GM19467 (cell line): ENCODE results near the gene FNDC3B.

ENCODE experiments used
- ATAC-seq: cut with Tn5 transposase; IDR thresholded peaks from one replicate; pipeline ENCODE4 v1.9.1; 2021; ENCODE audit warnings: mild to moderate bottlenecking, moderate library complexity; ENCODE audit not compliant: unreplicated experiment

The FNDC3B gene

DNA sequence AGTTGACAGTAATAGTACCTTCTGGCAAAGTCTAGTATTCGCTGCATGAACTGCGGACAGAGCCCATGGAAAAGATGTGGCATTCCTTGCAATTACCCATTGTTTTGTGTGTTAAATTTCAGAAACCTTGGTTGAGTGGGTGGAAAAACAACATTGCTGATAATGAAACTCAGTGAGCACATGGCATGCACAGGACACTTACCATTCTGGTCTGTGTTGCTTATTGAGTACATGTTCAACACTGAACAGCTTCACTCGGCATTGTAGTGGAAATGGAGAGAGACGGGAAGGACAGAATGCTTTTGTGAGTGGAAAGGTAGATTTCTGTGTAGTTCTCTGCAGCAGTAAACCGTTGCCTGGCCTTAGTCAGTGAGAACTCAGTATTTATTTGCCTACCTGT, 165.3 kb downstream of the FNDC3B start:
- no peak for ATAC-seq

DNA sequence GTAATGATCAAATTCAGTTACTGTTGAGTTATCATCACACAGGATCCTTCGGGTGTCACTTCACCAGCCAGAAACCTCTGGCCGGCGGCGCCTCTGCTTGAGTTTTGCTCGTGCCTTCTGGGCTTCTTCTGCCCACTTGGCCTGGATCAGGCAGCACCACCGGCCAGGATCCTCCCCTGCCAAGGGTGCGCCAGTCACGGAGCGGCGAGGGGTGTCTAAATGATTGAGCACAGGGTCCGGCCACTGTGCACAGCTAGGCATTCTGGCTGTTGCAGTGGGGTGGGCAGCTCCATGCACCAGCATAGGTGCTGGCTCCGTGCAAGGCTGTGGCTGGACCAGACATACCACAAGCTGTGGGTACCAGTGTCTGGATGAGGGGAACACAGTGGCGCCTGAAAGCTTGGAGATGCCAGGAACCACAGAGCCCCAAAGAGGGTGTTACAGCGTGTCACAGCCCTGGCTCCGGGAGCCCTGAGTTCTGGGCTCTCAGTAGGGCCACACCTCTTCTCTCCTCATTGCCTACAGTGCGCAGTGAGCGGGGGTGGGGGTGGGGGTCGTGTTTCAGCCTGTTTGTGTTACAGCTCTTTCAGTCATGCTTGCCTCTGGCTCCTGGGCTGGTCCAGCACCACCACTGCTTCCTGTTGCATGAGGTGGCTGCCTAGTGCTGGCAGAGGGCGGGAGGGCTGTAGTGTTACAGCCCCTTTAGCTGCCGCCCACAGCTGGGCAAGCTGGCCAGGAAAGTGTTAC, 169.4 kb downstream of the FNDC3B start:
- ATAC-seq = no peak

DNA sequence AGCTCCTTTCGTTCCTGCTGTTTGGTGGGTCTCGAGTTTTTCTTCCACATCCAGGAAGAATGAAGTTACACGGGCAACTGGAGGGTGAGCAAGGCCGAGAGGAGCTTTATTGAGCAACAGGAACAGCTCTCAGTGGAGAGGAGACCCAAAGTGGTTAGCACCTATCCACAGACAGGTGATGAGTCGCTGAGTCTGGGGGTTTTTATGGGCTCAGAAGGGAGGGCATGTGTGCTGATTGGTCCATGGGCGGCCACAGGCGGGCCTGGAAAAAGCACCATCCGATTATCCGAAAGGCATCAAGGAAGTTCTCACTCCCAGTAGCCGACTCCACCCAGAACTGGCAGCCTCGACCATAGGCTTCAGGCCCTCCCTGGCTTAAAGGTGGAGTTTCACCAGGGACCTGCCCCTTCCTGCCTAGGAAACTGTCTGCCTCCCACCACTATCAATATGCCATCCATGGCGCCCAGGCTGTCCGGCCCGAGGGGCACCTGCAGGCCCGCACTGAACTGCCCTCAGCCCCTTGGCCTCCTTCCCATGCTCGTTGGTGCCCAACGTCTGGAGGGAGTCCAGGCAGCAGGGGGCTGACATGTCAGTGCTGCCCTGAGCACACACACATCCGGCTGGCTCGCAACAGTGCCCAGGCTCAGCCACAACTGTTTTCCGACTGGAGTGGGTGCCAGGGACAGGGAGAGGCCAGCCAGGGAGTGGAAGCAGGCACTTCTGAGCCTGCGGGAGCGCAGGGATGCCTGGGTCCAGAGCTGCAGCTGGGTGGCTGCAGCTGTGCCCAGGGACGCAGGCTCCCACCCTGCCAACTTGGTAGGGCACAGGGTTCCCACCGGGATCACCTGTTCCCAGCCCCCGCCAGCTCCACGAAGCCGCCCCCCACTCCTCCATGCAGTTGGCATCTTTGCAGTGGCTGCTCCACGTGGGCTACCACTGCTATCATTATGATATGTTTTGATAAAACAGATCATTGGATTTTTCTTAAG, 170.2 kb downstream of the FNDC3B start:
- ATAC-seq = no peak

DNA sequence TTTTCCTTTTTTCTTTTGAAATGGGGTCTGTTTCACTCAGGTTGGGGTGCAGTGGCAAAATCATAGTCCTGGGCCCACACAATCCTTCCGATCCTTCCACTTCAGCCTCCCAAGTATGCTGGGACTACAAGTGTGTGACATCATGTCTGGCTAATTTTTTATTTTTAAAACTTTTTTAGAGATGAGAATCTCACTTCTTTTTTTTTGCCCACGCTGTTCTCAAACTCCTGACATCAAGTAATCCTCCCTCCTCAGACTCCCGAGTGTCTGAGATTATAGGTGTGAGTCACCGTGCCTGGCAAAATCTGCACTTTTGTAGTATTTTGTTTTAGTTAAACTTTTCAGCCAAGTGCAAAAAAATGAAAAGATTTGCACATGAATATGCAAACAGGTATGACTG, 171.0 kb downstream of the FNDC3B start:
- no peak for ATAC-seq

DNA sequence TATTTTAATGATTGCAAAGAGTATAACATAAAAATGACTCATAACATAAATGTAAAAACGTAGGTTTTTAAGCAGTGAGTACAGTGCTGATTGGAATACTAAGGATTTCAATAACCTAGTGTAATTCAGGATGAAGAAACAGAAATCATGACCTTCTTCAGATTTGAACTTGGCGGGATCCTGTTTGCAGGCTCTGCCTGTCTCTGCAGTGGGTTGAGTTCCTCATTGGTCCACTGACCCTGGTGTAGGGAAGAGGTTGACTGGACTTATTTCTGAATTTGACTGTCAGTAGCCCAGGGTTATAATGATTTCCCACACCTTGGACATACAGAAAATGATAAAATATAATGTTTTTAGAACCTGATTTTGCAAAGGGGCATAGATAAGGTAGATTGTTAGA, 171.7 kb downstream of the FNDC3B start:
- ATAC-seq = no peak

DNA sequence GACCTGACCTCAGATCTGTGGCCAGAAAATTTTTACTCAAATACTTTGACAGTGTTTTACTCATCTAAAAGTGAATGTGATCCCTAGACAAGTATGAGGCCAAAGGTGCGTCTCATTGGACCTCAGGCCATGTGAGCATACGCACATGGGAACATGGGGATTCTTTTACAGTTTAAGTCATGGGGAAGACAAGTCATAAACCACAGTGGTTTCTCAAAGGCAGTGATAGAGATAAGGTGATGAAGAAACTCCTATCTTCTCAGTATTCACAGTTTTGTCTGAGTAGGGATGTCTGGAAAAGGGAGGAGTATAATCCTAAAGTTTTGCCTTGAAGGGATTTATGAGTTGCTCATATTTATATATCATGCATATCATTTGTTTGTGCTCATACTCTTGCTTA, 173.8 kb downstream of the FNDC3B start:
- ATAC-seq = no peak

DNA sequence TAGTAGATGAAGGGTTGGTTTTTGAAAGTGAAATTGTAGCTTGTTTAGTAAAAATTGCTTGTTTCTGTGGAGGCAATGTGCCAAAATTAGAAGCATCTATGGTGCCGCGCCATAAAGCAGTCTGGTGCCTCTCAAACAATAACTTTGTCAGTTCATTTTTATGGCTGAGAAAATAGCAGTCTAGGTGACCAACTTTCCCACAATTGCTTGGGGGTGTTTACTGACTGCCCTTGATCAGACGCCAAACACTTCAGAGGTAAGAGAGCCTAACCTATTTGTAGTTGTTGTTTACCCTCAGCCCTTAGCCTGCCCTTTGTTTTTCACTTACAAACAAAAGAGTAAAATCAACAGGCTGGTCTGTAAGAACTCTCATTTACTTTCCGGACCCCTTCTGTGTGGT, 174.5 kb downstream of the FNDC3B start:
- ATAC-seq = no peak

DNA sequence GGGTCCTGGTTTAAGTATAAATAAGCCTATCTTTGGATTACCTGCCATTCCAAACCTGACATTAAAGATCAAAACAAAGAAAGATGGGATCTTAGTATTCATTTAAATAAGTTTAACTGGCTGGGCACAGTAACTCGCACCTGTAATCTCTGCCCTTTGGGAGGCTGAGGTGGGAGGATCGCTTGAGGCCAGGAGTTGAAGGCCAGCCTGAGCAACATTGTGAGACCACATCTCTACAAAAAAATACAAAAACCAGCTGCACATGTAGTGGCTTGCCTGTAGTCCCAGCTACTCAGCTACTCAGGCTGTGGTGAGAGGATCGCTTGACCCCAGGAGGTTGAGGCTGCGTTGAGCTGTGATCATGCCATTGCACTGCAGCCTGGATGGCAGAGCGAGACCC, 176.9 kb downstream of the FNDC3B start:
- no peak for ATAC-seq

DNA sequence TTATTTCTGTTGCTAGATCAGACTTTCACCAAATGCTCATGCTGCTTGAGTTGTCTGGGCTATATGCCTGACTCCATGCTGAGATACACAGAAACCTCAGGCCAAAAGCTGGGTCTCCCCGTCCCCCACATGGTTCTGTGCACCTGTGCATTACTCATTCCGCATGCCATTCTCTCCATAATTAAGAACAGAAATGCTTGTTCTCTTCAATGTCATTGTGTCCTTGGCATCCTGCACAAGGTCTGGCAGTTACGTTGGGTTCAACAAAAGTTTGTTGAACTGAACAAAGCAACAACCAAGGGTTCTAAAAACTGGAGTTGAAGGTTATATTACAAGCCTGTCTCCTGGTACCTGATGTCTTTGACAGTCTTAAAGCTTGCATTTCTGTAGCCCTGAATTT, 177.5 kb downstream of the FNDC3B start:
- ATAC-seq = no peak

DNA sequence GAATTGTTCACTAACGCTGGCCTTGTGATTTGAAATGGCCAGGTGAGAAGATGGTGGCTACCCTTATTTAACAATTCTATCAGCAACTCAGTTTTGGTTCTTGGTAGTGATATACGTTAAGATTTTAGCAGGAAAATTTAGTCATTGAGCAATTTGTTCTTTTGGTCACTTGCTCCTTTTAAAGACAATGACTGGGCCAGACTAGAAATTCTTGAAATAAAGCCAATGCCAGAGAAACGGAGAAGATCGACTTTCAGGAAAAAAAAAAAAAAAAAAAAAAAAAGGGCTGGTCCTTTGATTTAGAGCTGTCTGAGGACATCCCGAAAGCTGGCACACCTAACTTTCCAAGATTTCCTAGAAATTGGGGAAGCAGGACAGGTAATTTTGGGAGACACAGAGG, 178.5 kb downstream of the FNDC3B start:
- no peak for ATAC-seq

DNA sequence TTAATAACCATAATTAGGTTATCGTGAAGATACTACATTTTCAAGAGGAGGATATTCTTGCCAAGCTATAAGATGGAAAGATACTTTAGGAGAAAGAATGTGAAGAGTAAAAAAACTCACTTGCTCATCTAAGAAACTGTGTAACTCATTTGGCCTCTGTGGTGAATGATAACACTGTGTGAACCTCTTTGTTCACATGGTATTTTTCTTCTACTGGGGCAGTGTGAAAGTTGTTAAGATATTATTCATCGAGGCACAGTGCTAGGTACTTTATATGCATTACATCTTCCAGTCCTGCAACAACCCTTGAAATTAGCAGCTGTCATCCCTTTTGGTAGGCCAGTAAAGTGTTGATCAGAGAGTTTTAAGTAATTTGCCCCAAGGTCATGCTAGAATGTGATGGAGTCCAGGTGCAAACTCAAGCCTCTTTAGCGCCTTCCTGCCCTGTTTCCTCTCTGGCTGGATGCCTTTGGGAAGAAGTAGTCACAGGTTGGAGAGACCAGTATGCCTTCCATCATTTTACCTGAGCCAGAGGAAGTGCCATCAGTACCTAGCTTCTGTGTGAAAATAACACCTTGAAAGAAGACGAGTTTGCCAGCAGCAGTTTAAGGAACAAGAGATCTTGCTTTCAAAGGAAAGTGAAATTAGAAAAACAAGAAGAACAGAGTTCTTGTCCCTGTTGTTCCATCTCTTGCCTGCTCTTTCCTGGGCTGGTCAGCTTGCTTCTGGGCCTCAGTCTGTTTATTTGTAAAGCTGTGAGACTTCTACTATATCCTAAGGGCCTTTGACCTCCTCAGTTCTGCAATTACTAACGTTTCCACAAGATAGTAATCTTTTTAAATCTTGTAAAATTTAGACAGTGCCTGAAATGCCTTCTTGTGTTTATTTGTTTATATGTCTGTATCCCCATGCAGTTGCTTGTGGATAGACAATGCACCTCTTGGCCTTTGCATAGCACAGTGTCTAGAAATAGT, 179.3 kb downstream of the FNDC3B start:
- no peak for ATAC-seq

DNA sequence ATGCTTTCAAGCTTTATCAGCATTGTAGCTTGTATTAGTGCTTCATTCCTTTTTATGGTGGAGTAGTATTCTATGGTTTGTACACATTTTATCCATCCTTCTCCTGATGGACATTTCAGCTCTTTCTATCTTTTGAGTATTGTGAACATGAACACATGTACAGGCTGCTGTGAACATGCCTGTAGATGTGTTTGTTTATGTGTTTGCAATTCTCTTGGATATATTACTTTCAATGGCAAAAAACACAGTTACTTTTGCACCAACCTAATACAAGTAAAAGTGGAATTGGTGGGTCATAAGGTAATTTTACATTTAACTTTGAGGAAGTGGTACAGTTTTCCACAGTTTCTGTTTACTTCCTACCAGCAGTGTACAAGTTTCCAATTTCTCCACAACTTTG, 180.4 kb downstream of the FNDC3B start:
- no peak for ATAC-seq

DNA sequence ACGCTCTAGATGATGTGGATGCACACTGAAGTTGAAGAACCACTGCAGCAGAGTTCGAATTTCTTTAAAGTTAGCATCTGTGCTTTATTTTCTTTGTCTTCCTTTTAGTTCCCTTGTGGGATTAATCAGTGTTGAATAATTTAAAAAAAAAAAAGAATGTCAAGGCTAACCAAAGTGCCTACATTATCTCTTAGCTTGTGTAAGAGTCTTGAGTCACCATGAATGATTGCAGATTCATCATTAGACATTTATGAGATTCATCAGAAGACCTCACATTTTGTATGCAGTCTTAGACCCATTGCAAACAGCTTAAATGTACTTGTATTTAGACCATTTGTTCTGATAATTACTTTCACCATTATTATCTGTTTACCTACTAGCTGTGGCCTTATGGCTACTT, 182.2 kb downstream of the FNDC3B start:
- no peak for ATAC-seq

DNA sequence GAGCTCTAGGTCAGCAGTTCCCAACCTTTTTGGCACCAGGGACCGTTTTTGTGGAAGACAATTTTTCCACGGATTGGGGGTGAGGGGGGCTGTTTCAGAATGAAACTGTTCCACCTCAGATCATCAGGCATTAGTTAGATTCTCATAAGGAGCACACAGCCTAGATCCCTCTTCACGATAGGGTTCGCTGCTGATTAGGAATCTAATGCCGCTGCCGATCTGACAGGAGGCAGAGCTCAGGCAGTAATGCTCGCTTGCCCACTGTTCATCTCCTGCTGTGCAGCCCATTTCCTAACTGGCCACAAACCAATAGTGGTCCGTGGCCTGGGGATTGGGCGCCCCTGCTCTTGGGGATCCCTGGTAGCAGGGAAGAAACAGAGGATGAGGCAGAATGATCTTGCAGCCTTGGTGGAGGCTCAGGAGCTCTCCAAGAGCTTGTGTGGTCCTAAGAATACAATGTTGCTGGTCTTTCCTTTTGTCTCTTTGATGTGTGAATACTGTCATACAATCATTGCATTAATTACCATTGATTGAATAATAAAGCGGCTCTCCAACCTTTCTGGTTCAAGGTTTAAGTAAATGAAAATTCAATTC, 183.2 kb downstream of the FNDC3B start:
- ATAC-seq = no peak

DNA sequence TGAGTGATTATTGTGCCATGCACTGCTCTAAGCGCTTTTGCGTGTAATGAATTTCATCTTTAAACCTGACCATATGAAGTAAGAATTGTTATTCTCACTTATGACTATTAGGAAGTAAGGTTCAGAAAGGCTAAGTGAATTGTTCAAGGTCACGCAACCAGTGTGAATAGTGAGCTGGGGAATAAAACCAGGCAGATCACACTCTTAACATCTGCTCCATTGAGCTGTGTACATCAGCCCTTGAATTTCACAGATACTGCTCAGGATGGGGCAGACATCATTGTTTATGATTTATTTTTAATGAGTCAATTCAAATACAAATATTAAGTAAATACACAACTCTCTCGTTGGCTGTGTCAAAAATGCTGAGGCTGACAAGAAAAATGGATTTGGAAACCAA, 184.5 kb downstream of the FNDC3B start:
- no peak for ATAC-seq

DNA sequence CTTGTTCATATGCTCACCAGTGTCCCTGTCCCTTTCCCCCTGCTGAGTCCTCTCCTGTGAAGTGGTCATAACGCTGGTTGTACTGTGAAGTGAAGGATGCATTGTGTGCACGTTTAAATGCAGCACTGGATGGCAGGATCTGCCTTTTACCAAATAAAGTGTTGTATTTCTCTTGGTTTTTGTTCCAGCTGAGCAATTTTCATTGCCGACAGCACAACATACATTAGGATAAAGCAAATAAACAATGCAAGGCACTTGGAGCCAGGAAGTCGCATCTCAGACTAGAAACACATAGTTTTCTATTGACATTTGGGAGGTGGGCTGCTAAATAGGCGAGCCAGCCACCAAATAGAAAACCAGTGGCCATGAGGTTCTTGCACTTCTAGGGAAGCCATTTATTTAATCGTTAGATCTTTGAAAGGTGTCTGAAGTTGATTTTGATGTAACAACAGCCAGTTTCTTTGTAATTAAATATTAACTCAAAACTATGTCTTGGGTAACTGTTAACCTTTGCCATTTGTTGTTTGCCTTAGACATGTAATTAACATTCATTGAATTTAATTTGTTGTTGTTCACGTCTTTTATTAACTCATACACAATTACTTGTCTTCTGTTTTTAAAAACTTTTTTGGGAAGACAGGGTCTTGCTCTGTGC, 185.3 kb downstream of the FNDC3B start:
- ATAC-seq = no peak

DNA sequence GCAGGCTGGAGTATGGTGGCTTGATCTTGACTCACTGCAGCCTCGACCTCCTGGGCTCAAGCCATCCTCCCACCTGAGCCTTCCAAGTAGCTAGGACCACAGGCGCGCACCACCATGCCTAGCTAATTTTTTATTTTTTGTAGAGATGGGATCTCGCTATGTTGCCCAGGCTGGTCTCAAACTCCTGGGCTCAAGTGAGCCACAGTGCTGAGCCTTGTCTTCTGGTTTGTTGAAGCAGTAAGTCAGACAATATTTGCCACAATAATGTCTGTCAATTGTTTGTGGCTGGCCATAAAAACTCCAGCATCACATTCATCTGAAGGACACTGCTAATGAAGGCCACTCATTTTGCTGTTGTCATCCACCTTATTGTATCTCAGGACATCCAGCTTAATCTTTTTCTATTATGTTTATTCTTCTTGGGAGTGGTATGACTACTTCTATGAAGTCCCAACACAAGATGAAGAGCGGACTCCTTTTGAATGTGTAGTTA, 185.9 kb downstream of the FNDC3B start:
- ATAC-seq = no peak

DNA sequence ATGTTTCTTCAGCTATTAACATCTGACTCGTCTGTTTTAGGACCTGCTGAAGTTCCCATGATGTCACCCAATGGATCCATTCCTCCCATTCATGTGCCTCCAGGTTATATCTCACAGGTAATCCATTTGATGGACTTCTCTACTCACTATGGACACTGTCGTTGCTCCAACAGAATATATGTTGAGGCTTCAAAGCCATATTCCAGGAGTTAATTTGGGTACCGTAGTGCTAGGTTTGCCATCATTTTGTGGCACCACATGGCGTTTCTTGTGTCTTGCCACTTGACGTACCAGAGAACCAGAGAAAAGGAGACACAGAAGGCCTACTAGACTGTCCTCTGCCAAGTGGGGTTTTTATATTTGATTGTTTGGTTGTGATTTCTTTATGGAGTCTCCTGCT, 187.5 kb downstream of the FNDC3B start:
- ATAC-seq = no peak

DNA sequence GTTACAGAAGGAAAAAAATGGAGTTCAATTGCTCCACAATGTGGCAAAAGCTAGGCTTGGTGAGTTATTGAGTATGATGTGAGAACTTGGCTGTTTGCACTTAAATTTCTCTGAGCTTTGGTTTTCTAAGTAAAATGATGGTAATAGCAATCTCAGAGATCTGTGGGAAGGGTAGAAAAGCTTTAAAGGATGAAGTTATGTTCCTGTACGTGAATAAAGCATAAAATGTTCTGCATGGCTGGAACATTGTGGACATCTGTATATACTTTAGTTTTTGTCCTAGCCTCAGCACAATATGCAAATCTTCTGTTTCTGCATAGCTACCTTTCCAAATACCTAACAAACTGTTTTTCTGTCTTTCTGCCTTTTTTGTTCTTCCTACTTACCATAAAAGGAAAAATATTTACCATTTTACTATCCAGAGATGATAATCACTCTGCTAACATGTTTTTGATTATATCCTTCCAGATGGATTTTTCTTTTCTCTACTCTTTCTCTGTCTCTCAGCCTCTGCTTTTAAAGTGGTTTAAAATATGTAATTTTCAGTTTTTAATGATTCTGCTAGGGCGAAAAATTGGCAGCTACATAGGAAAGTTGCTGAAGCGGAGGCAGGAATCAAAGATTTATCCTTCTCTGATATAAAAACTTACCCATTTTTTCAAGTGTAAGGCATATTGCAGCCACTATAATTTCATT, 188.1 kb downstream of the FNDC3B start:
- ATAC-seq = no peak
